ENCODE measurements around the gene SLC9A9. TPM values are rescaled to one million over a fixed set of nuclear protein-coding genes. Genes with fewer than 3 reads are reported as not detected.

SLC9A9 gene
- total RNA-seq, 1 donor from 2014 or later = 4.9 TPM

GRCh38 chr3:143351895-143352608, 496.2 kb downstream of the SLC9A9 start:
- Histone ChIP-seq H3K9me3 (replicated peaks) (no peaks in the 10 kb centered on the region), H3K36me3 (no peaks in the 10 kb centered on the region), H3K27ac (replicated peaks) (no peak overlapping the region), H3K4me3 (no peak overlapping the region), H3K27me3 (ENCODE audit: low read depth) (no peaks in the 10 kb centered on the region), H3K4me1 (no peaks in the 10 kb centered on the region)
- DNase-seq = no peak
- TF ChIP-seq CTCF (IDR thresholded peaks at IDR 0.05; ENCODE audit: borderline replicate concordance) = no peak
- intact Hi-C loops (cut with micrococcal nuclease) = no loop called here

- intact Hi-C loops (cut with micrococcal nuclease) = no loop called here
Measured at GRCh38 chr3:143351354-143351753, 496.9 kb downstream of the SLC9A9 start.

GRCh38 chr3:143349455-143349854, 498.8 kb downstream of the SLC9A9 start:
- DNase-seq = no peak
- no peaks in the 10 kb centered on the region for H3K36me3 ChIP-seq
- intact Hi-C loops (cut with micrococcal nuclease) = no loop called here
- no peak overlapping the region for H3K27ac ChIP-seq (replicated peaks)
- no peaks in the 10 kb centered on the region for H3K9me3 ChIP-seq (replicated peaks)
- no peak for TF ChIP-seq CTCF (IDR thresholded peaks at IDR 0.05; ENCODE audit: borderline replicate concordance)
- no peaks in the 10 kb centered on the region for H3K4me1 ChIP-seq
- no peak overlapping the region for H3K4me3 ChIP-seq
- H3K27me3 ChIP-seq (ENCODE audit: low read depth) = no peaks in the 10 kb centered on the region

More at GRCh38 chr3:143351354-143351753, 496.9 kb downstream of the SLC9A9 start:
- H3K27ac ChIP-seq (replicated peaks) = no peak overlapping the region
- H3K36me3 ChIP-seq = no peaks in the 10 kb centered on the region
- DNase-seq = no peak
- H3K9me3 ChIP-seq (replicated peaks) = no peaks in the 10 kb centered on the region
- TF ChIP-seq CTCF (IDR thresholded peaks at IDR 0.05; ENCODE audit: borderline replicate concordance) = no peak
- H3K4me3 ChIP-seq = no peak overlapping the region
- H3K4me1 ChIP-seq = no peaks in the 10 kb centered on the region
- no peaks in the 10 kb centered on the region for H3K27me3 ChIP-seq (ENCODE audit: low read depth)

- H3K36me3 ChIP-seq = no peaks in the 10 kb centered on the region
- no peak overlapping the region for H3K27ac ChIP-seq (replicated peaks)
- no peaks in the 10 kb centered on the region for H3K27me3 ChIP-seq (ENCODE audit: low read depth)
- DNase-seq = no peak
- no peaks in the 10 kb centered on the region for H3K9me3 ChIP-seq (replicated peaks)
- peak; percentile 9 for TF ChIP-seq CTCF (IDR thresholded peaks at IDR 0.05; ENCODE audit: borderline replicate concordance)
- no peaks in the 10 kb centered on the region for H3K4me1 ChIP-seq
- H3K4me3 ChIP-seq = no peak overlapping the region
- intact Hi-C loops (cut with micrococcal nuclease) = no loop called here
Measured at GRCh38 chr3:143348486-143349327, 499.6 kb downstream of the SLC9A9 start.

GRCh38 chr3:143344516-143345165, 503.6 kb downstream of the SLC9A9 start:
- intact Hi-C loops (cut with micrococcal nuclease) = no loop called here
- Histone ChIP-seq H3K4me1 (no peaks in the 10 kb centered on the region), H3K4me3 (no peak overlapping the region), H3K27me3 (ENCODE audit: low read depth) (no peaks in the 10 kb centered on the region), H3K36me3 (no peaks in the 10 kb centered on the region), H3K9me3 (replicated peaks) (no peaks in the 10 kb centered on the region), H3K27ac (replicated peaks) (no peak overlapping the region)
- no peak for TF ChIP-seq CTCF (IDR thresholded peaks at IDR 0.05; ENCODE audit: borderline replicate concordance)
- DNase-seq = no peak

All from left ventricle myocardium inferior (tissue), 1 donor.